HG03139 (cell line): Measurements from ENCODE around the gene CORO2A.
A peak's percentile ranks its signal among the peaks of the same experiment; 100 is the strongest.

ENCODE experiments used
- ATAC-seq: cut with Tn5 transposase; IDR thresholded peaks from one replicate; pipeline ENCODE4 v1.9.1; 2021; ENCODE audit not compliant: unreplicated experiment

CORO2A gene

GRCh38 chr9:98192503-98193335, at the start of gene CORO2A:
Gene CORO2A (minus strand): TSS chr9:98192637. CDS start chr9:98157660, 34,977 bp downstream.
- peak; percentile 50 for ATAC-seq

GRCh38 chr9:98241357-98242300, 49.2 kb upstream of the CORO2A start:
- no peak for ATAC-seq

- ATAC-seq = no peak
These were observed 48.0 kb upstream of the CORO2A start for GRCh38 chr9:98240475-98240874.

- no peak for ATAC-seq
These were observed 44.6 kb upstream of the CORO2A start for GRCh38 chr9:98236901-98237487.

GRCh38 chr9:98235126-98235525, 42.7 kb upstream of the CORO2A start:
- no peak for ATAC-seq

- ATAC-seq = no peak
These were observed 41.9 kb upstream of the CORO2A start for GRCh38 chr9:98234245-98234825.

- ATAC-seq = no peak
These were observed 40.5 kb upstream of the CORO2A start for GRCh38 chr9:98232926-98233325.

- ATAC-seq = no peak
These were observed 39.5 kb upstream of the CORO2A start for GRCh38 chr9:98231770-98232478.

- ATAC-seq = no peak
These were observed 38.4 kb upstream of the CORO2A start for GRCh38 chr9:98230789-98231188.

GRCh38 chr9:98230304-98230703, 37.9 kb upstream of the CORO2A start:
- no peak for ATAC-seq

- ATAC-seq = no peak
These were observed 37.2 kb upstream of the CORO2A start for GRCh38 chr9:98229620-98230019.

- ATAC-seq = no peak
These were observed 36.6 kb upstream of the CORO2A start for GRCh38 chr9:98229090-98229395.

GRCh38 chr9:98228392-98229089, 36.1 kb upstream of the CORO2A start:
- no peak for ATAC-seq

GRCh38 chr9:98227883-98228282, 35.4 kb upstream of the CORO2A start:
- no peak for ATAC-seq

- no peak for ATAC-seq
These were observed 34.5 kb upstream of the CORO2A start for GRCh38 chr9:98226957-98227356.

- no peak for ATAC-seq
These were observed 34.1 kb upstream of the CORO2A start for GRCh38 chr9:98226516-98226915.

- no peak for ATAC-seq
These were observed 32.6 kb upstream of the CORO2A start for GRCh38 chr9:98225015-98225442.

GRCh38 chr9:98222885-98223691, 30.7 kb upstream of the CORO2A start:
- no peak for ATAC-seq

- no peak for ATAC-seq
These were observed 28.5 kb upstream of the CORO2A start for GRCh38 chr9:98220911-98221310.
